Measurements from ENCODE around the gene SLC38A7. TPM values are rescaled to one million over a fixed set of nuclear protein-coding genes. Genes with fewer than 3 reads are reported as not detected.

Gene SLC38A7
- total and polyA plus RNA-seq, 2 of the 13 experiments (the other 11 are each of a cell fraction or from before 2014, with no cell fraction given): 13.2 to 14.1 TPM

DNA sequence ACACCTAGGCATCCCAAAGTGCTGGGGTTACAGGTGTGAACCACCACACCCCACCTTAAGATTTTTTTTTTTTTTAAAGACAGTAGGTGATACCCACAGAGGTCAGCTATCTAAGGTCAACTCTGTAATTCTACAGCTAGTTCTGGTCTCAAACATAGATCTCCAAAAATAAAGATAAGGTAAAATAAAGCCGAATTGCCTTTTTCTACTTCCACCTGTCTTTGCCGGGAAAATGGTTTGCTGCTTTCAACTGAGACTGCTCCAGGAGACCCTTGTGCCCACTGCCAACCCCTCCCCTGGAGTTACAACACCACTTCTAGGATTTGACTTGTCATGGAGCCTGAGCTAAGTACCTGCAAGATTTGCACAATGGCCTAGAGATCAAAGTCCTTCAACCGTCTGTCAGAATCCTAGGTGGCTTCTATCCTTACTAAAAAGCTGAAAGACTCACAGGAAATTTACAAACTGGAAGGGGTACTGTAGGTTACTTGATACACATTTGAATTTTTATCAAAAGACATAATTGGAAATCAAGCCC lies 50.2 kb downstream of the SLC38A7 start (continued):
- no peak for TF ChIP-seq ZNF788 (CRISPR knock-in tag; IDR thresholded peaks at IDR 0.05; ENCODE audit: borderline replicate concordance)
- no peak for TF ChIP-seq POLR2G (IDR thresholded peaks at IDR 0.05; ENCODE audit: low read depth, low read length)
- no peak for TF ChIP-seq KDM3A (CRISPR knock-in tag; IDR thresholded peaks at IDR 0.05; ENCODE audit: low read depth)
- TF ChIP-seq ZFP62 (CRISPR knock-in tag; IDR thresholded peaks at IDR 0.05): no peak
- TF ChIP-seq MIER3 (CRISPR knock-in tag; IDR thresholded peaks at IDR 0.05; ENCODE audit: borderline replicate concordance): peak; percentile 62; the same call in 1 of the 2 replicates
- TF ChIP-seq ZNF264 (CRISPR knock-in tag; IDR thresholded peaks at IDR 0.05): peak; percentile 67
- no peak for TF ChIP-seq TBX2 (CRISPR knock-in tag; IDR thresholded peaks at IDR 0.05; ENCODE audit: borderline replicate concordance)
- no peak; the same call in 1 of the 2 replicates for TF ChIP-seq ZSCAN20 (CRISPR knock-in tag; IDR thresholded peaks at IDR 0.05; ENCODE audit: borderline replicate concordance)
- TF ChIP-seq HMGA1 (CRISPR knock-in tag; conservative IDR thresholded peaks at IDR 0.05): no peak
- no peak for TF ChIP-seq GPN1 (CRISPR knock-in tag; IDR thresholded peaks at IDR 0.05; ENCODE audit: borderline replicate concordance)
- TF ChIP-seq ZNF572 (CRISPR knock-in tag; IDR thresholded peaks at IDR 0.05): no peak
- TF ChIP-seq NCOA2 (CRISPR knock-in tag; IDR thresholded peaks at IDR 0.05): peak; percentile 79
- TF ChIP-seq THAP11 (CRISPR knock-in tag; IDR thresholded peaks at IDR 0.05): peak; percentile 91
- peak; percentile 66 for TF ChIP-seq SAP130 (CRISPR knock-in tag; IDR thresholded peaks at IDR 0.05; ENCODE audit: low read depth)
- TF ChIP-seq NFE2L2 (IDR thresholded peaks at IDR 0.05; ENCODE audit: low read length): peak; percentile 60; the same call in 1 of the 2 replicates
- TF ChIP-seq HOXA7 (CRISPR knock-in tag; IDR thresholded peaks at IDR 0.05): no peak
- TF ChIP-seq ZNF782 (CRISPR knock-in tag; IDR thresholded peaks at IDR 0.05; ENCODE audit: borderline replicate concordance): no peak
- peak; percentile 24; the same call in 1 of the 2 replicates for TF ChIP-seq ZNF335 (CRISPR knock-in tag; IDR thresholded peaks at IDR 0.05)
- peak; percentile 47; the same call in 1 of the 2 replicates for TF ChIP-seq POGZ (CRISPR knock-in tag; IDR thresholded peaks at IDR 0.05)
- no peak for TF ChIP-seq LCORL (IDR thresholded peaks at IDR 0.05)
- TF ChIP-seq LCORL (CRISPR knock-in tag; IDR thresholded peaks at IDR 0.05): 0 out of 2 replicates have a peak, but pooled peaks have one; percentile 33
- TF ChIP-seq ZNF382 (CRISPR knock-in tag; IDR thresholded peaks at IDR 0.05; ENCODE audit: borderline replicate concordance): no peak
- TF ChIP-seq MTF2 (CRISPR knock-in tag; IDR thresholded peaks at IDR 0.05; ENCODE audit: borderline replicate concordance): no peak
- TF ChIP-seq ZSCAN31 (CRISPR knock-in tag; IDR thresholded peaks at IDR 0.05; ENCODE audit: low read depth): no peak
- TF ChIP-seq, protein P1, sequence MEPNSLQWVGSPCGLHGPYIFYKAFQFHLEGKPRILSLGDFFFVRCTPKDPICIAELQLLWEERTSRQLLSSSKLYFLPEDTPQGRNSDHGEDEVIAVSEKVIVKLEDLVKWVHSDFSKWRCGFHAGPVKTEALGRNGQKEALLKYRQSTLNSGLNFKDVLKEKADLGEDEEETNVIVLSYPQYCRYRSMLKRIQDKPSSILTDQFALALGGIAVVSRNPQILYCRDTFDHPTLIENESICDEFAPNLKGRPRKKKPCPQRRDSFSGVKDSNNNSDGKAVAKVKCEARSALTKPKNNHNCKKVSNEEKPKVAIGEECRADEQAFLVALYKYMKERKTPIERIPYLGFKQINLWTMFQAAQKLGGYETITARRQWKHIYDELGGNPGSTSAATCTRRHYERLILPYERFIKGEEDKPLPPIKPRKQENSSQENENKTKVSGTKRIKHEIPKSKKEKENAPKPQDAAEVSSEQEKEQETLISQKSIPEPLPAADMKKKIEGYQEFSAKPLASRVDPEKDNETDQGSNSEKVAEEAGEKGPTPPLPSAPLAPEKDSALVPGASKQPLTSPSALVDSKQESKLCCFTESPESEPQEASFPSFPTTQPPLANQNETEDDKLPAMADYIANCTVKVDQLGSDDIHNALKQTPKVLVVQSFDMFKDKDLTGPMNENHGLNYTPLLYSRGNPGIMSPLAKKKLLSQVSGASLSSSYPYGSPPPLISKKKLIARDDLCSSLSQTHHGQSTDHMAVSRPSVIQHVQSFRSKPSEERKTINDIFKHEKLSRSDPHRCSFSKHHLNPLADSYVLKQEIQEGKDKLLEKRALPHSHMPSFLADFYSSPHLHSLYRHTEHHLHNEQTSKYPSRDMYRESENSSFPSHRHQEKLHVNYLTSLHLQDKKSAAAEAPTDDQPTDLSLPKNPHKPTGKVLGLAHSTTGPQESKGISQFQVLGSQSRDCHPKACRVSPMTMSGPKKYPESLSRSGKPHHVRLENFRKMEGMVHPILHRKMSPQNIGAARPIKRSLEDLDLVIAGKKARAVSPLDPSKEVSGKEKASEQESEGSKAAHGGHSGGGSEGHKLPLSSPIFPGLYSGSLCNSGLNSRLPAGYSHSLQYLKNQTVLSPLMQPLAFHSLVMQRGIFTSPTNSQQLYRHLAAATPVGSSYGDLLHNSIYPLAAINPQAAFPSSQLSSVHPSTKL (CRISPR knock-in tag; IDR thresholded peaks at IDR 0.05): peak; percentile 87
- TF ChIP-seq, protein P2, sequence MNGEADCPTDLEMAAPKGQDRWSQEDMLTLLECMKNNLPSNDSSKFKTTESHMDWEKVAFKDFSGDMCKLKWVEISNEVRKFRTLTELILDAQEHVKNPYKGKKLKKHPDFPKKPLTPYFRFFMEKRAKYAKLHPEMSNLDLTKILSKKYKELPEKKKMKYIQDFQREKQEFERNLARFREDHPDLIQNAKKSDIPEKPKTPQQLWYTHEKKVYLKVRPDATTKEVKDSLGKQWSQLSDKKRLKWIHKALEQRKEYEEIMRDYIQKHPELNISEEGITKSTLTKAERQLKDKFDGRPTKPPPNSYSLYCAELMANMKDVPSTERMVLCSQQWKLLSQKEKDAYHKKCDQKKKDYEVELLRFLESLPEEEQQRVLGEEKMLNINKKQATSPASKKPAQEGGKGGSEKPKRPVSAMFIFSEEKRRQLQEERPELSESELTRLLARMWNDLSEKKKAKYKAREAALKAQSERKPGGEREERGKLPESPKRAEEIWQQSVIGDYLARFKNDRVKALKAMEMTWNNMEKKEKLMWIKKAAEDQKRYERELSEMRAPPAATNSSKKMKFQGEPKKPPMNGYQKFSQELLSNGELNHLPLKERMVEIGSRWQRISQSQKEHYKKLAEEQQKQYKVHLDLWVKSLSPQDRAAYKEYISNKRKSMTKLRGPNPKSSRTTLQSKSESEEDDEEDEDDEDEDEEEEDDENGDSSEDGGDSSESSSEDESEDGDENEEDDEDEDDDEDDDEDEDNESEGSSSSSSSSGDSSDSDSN (CRISPR knock-in tag; IDR thresholded peaks at IDR 0.05): no peak
- peak; percentile 34 for TF ChIP-seq TEAD3 (CRISPR knock-in tag; optimal IDR thresholded peaks at IDR 0.05; ENCODE audit: borderline replicate concordance)

Measured in HepG2 (cell line).